HTR-8/SVneo (cell line): ENCODE results near the gene MCCC1.
"Not testable (repeated sequence)": the region's sequence is repeated elsewhere in the genome, so short reads cannot be mapped to it uniquely, and the experiment has no call there.

Experiments used
- DNase-seq: peaks from one replicate; pipeline ENCODE4 v3.0.0; 2011; ENCODE audit warnings: low spot score, mixed read lengths; ENCODE audit not compliant: insufficient read length
- FAIRE-seq: peaks from 2 replicates; lab custom pipeline; 2011; peaks lifted over from hg19 to GRCh38; lab: Jason Lieb, UNC

The MCCC1 gene

GRCh38 chr3:182999767-183000166 is 99.5 kb downstream of the MCCC1 start:
- FAIRE-seq (no peak), DNase-seq (no peak)

GRCh38 chr3:182993486-182994201 is 105.7 kb downstream of the MCCC1 start:
- not testable (repeated sequence) for FAIRE-seq, DNase-seq

- DNase-seq: no peak
- no peak for FAIRE-seq
Measured at GRCh38 chr3:182989566-182989965, 109.7 kb downstream of the MCCC1 start.

- DNase-seq: no peak
- FAIRE-seq: no peak
Measured at GRCh38 chr3:182986021-182986420, 113.3 kb downstream of the MCCC1 start.

- DNase-seq (no peak), FAIRE-seq (no peak)
Measured at GRCh38 chr3:182983876-182984275, 115.4 kb downstream of the MCCC1 start.

GRCh38 chr3:182981038-182981380 is 118.3 kb downstream of the MCCC1 start:
- DNase-seq: no peak
- no peak for FAIRE-seq

- FAIRE-seq: peak; percentile 4
Measured at GRCh38 chr3:182980204-182981037, 118.9 kb downstream of the MCCC1 start, which contains the start of gene DCUN1D1. TSS of gene DCUN1D1 (minus strand) at chr3:182980538. CDS start at chr3:182980489, 49 bp downstream.

GRCh38 chr3:182979674-182980191 is 119.6 kb downstream of the MCCC1 start:
- DNase-seq: no peak
- no peak for FAIRE-seq

More at GRCh38 chr3:182980204-182981037, 118.9 kb downstream of the MCCC1 start, which contains the start of gene DCUN1D1:
- DNase-seq: peak; percentile 93

GRCh38 chr3:182979103-182979673 is 120.1 kb downstream of the MCCC1 start:
- no peak for FAIRE-seq
- DNase-seq: no peak

GRCh38 chr3:182978387-182978786 is 120.9 kb downstream of the MCCC1 start:
- FAIRE-seq: no peak
- no peak for DNase-seq

- FAIRE-seq (no peak), DNase-seq (no peak)
Measured at GRCh38 chr3:182973047-182973446, 126.2 kb downstream of the MCCC1 start.

GRCh38 chr3:182972387-182972786 is 126.9 kb downstream of the MCCC1 start:
- FAIRE-seq (no peak), DNase-seq (no peak)

- DNase-seq: no peak
- FAIRE-seq: no peak
Measured at GRCh38 chr3:182971637-182972036, 127.7 kb downstream of the MCCC1 start.

GRCh38 chr3:182970811-182971418 is 128.4 kb downstream of the MCCC1 start:
- FAIRE-seq (peak; percentile 48), DNase-seq (no peak)

GRCh38 chr3:182969853-182970252 is 129.4 kb downstream of the MCCC1 start:
- no peak for FAIRE-seq
- no peak for DNase-seq

GRCh38 chr3:182969277-182969676 is 130.0 kb downstream of the MCCC1 start:
- DNase-seq (no peak), FAIRE-seq (no peak)

- DNase-seq (no peak), FAIRE-seq (no peak)
Measured at GRCh38 chr3:182967218-182968204, 131.8 kb downstream of the MCCC1 start.

- no peak for DNase-seq
- FAIRE-seq: no peak
Measured at GRCh38 chr3:182965861-182966366, 133.4 kb downstream of the MCCC1 start.
